GM12891 (cell line): Measurements from ENCODE around the gene PLEKHA5.

Source experiments
- PAX5 ChIP-seq: IDR thresholded peaks from 2 replicates; pipeline ENCODE4 v1.6.1; 2011; ENCODE audit warnings: low read length, moderate library complexity, mild to moderate bottlenecking; ENCODE audit not compliant: insufficient read depth, severe bottlenecking
- POLR2A ChIP-seq: IDR thresholded peaks from 2 replicates; pipeline ENCODE4 v1.6.1; 2011; ENCODE audit warnings: low read depth, low read length, control low read depth
- POLR2AphosphoS5 ChIP-seq: IDR thresholded peaks from 2 replicates; pipeline ENCODE4 v1.6.1; 2011; ENCODE audit warnings: low read depth, low read length, control low read depth
- POU2F2 ChIP-seq: IDR thresholded peaks from 2 replicates; pipeline ENCODE4 v1.6.1; 2011; ENCODE audit warnings: low read depth, mild to moderate bottlenecking, control low read depth, low read length, moderate library complexity
- SPI1 ChIP-seq: IDR thresholded peaks from 2 replicates; pipeline ENCODE4 v1.6.1; 2011; ENCODE audit warnings: low read depth, low read length, control low read depth
- TAF1 ChIP-seq: IDR thresholded peaks from 2 replicates; pipeline ENCODE4 v1.6.1; 2011; ENCODE audit warnings: low read depth, low read length, control low read depth

DNA sequence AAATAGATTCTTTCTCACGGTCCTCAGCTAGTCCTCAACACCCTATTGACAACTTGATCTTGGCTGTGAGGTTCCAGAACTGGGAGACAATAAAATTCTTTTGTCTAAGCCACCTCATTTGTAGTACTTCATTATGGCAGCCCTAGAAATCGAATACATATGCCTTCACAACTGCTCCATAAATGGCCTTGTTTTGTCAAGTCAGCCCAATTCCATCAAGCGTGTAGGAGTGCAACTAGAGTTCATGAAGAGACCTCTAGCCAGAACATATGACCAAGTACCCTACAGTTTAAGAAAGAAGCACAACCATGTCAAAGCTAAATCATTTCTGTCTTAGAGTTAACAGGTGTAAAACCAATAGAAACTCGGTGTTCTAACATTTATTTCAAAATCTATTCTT is 45.0 kb upstream of the PLEKHA5 start:
- TF ChIP-seq POLR2AphosphoS5 (no peak), POLR2A (no peak), TAF1 (no peak), SPI1 (no peak), POU2F2 (no peak), PAX5 (no peak)
